ENCODE data around the gene CCDC30.

GRCh38 chr1:42506576-42506975, 43.5 kb downstream of the CCDC30 start:
- no peak for TF ChIP-seq EZH2phosphoT487 (IDR thresholded peaks at IDR 0.05; ENCODE audit: low read depth, severe bottlenecking, unreplicated experiment)
- TF ChIP-seq CTCF (IDR thresholded peaks at IDR 0.05; ENCODE audit: poor library complexity), result no peak
- TF ChIP-seq EZH2 (IDR thresholded peaks at IDR 0.05; ENCODE audit: borderline replicate concordance), result no peak

Data from hepatocyte (in vitro differentiated cells).